GM18951 (cell line): ENCODE data around the gene VGLL2.
"Not testable (repeated sequence)": the region's sequence is repeated elsewhere in the genome, so short reads cannot be mapped to it uniquely, and the experiment has no call there.

Experiments
- POLR2A ChIP-seq: IDR thresholded peaks from 4 replicates; pipeline ENCODE4 v1.6.1; 2011; ENCODE audit warnings: mild to moderate bottlenecking; ENCODE audit not compliant: insufficient read length, insufficient read depth; ENCODE audit errors: extremely low read depth
- in situ Hi-C: fragments of 300-500 bp; cut with MboI; formaldehyde crosslinking; loops from one replicate; pipeline ENCODE4 v1.12.0; 2022; ENCODE audit warnings: low sequenced_read_pairs, mixed read lengths, inconsistent platforms; ENCODE audit not compliant: unreplicated experiment

The VGLL2 gene

GRCh38 chr6:117265410-117266256, at the start of gene VGLL2:
Gene VGLL2, plus strand, starts transcription at chr6:117265558. Its CDS starts 206 bp downstream, at chr6:117265764.
- in situ Hi-C loops: no loop called here

GRCh38 chr6:117222861-117223260, 42.5 kb upstream of the VGLL2 start:
- in situ Hi-C loops: no loop called here
- TF ChIP-seq POLR2A: no peak

More at GRCh38 chr6:117265410-117266256, at the start of gene VGLL2:
- TF ChIP-seq POLR2A: no peak

GRCh38 chr6:117226778-117227177, 38.6 kb upstream of the VGLL2 start:
- in situ Hi-C loops: no loop called here
- TF ChIP-seq POLR2A: no peak

GRCh38 chr6:117227245-117227962, 38.0 kb upstream of the VGLL2 start:
- in situ Hi-C loops: no loop called here

GRCh38 chr6:117228202-117228601, 37.2 kb upstream of the VGLL2 start:
- TF ChIP-seq POLR2A: no peak
- in situ Hi-C loops: no loop called here

More at GRCh38 chr6:117227245-117227962, 38.0 kb upstream of the VGLL2 start:
- no peak for TF ChIP-seq POLR2A

- no peak for TF ChIP-seq POLR2A
- in situ Hi-C loops: no loop called here
Observed at GRCh38 chr6:117229870-117230269, 35.5 kb upstream of the VGLL2 start.

- in situ Hi-C loops: no loop called here
- no peak for TF ChIP-seq POLR2A
Observed at GRCh38 chr6:117231466-117231865, 33.9 kb upstream of the VGLL2 start.

GRCh38 chr6:117232196-117232595, 33.2 kb upstream of the VGLL2 start:
- in situ Hi-C loops: no loop called here

GRCh38 chr6:117233145-117233544, 32.2 kb upstream of the VGLL2 start:
- in situ Hi-C loops: no loop called here
- no peak for TF ChIP-seq POLR2A

More at GRCh38 chr6:117232196-117232595, 33.2 kb upstream of the VGLL2 start:
- TF ChIP-seq POLR2A: no peak

GRCh38 chr6:117237561-117237960, 27.8 kb upstream of the VGLL2 start:
- TF ChIP-seq POLR2A: no peak

GRCh38 chr6:117244571-117244970, 20.8 kb upstream of the VGLL2 start:
- in situ Hi-C loops: not testable (repeated sequence)

More at GRCh38 chr6:117237561-117237960, 27.8 kb upstream of the VGLL2 start:
- in situ Hi-C loops: no loop called here

- in situ Hi-C loops: not testable (repeated sequence)
Observed at GRCh38 chr6:117244979-117245378, 20.4 kb upstream of the VGLL2 start.

- no peak for TF ChIP-seq POLR2A
- in situ Hi-C loops: no loop called here
Observed at GRCh38 chr6:117253785-117254184, 11.6 kb upstream of the VGLL2 start.

- no peak for TF ChIP-seq POLR2A
- in situ Hi-C loops: no loop called here
Observed at GRCh38 chr6:117262799-117263198, 2.6 kb upstream of the VGLL2 start.
